Tibial artery (tissue), 4 donors: ENCODE results near the gene SARDH.

Source experiments
- DNase-seq, 2 donors: peaks; one replicate each; pipeline ENCODE4 v3.0.0-alpha.2; 2019
- H3K27ac ChIP-seq, 2 donors: fragments of 200-600 bp; sonication (generic) in 1 of 2; 1 replicate in 1 of 2; 2 replicates in 1 of 2; pipeline ENCODE4 v1.5.1; 2018 to 2019; ENCODE audit warnings: mild to moderate bottlenecking in 1 of 2
- H3K27me3 ChIP-seq, 2 donors: fragments of 200-600 bp; sonication (generic) in 1 of 2; one replicate each; pipeline versions ENCODE4 v1.5.1 to v1.6.0; 2016 to 2019
- H3K36me3 ChIP-seq, 3 donors: fragments of 200-600 bp; sonication (generic) in 2 of 3; one replicate each; pipeline ENCODE4 v1.5.1; 2016 to 2019; ENCODE audit warnings: mild to moderate bottlenecking in 2 of 3
- H3K4me1 ChIP-seq, 4 donors: fragments of 200-600 bp; sonication (generic) in 2 of 4; 1 replicate in 3 of 4; 2 replicates in 1 of 4; pipeline ENCODE4 v1.5.1; 2016 to 2019
- H3K4me3 ChIP-seq, 2 donors: fragments of 200-600 bp; sonication (generic) in 1 of 2; 1 replicate in 1 of 2; 2 replicates in 1 of 2; pipeline ENCODE4 v1.5.1; 2018 to 2019; ENCODE audit warnings: mild to moderate bottlenecking in 2 of 2
- H3K9me3 ChIP-seq, 3 donors: fragments of 200-600 bp; sonication (generic) in 1 of 3; one replicate each; pipeline ENCODE4 v1.5.1; 2016 to 2019
- intact Hi-C: fragments of 100-400 bp; cut with DNase I; formaldehyde crosslinking; loops from one replicate; pipeline ENCODE4 v1.15.0; 2023; ENCODE audit warnings: low total_unique reads
- TF ChIP-seq, protein P1 (sequence below), 2 experiments: fragments of 200-600 bp in 1 of 2; fragments of 450-650 bp in 1 of 2; IDR thresholded peaks; one replicate each; pipeline ENCODE4 v1.5.1; 2017 to 2019; ENCODE audit warnings: antibody characterized with exemption in 2 of 2, mild to moderate bottlenecking in 1 of 2, moderate library complexity in 1 of 2

The SARDH gene

DNA sequence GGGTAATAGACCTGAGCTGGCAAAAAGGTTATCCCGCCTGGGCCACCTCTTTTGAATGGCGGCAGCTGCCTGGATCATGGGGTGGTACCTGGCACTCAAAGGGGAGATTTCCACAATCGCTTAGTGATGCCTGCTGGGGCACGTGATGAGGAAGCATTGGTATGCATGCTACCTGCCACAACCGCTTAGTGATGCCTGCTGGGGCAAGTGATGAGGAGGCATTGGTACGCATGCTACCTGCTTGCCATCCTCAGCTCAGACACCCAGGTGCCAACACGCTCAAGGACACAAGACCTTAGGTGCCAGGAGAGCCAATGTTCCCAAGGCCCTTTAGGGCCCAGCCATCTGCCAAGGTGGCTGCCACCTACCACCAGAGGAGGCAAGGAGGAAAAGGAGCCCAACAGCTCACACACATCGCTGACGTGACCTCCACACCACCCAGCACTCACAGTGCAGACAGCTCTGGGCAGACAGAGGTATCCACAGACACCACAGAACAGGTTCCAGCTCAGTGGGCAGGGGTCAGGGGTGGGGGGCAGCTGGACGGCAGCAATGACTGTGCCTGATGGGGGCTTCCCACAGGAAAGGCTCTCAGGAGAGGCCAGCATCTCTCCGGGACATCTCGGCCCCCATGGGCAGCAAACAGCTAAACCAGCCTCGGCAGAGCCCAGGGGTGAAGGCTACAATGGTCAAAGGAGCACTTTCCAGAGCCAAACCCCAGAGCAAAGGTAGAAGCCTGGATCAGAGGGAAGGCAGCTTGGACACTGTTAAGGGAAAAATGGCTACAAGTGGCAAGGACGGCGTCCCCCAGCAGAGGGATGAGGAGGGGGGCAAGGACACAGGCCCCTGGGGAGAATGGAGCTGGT, 43.0 kb upstream of the SARDH start:
- intact Hi-C loops: no loop called here
- Histone ChIP-seq H3K9me3 (no peaks in the 10 kb centered on the region), H3K27ac (no peak overlapping the region), H3K36me3 (peaks cover 0 to 51% (median 27%) of the 10 kb centered on the region in 3 donors), H3K4me1 (peaks cover 0 to 8% (median 4%) of the 10 kb centered on the region in 4 donors), H3K4me3 (no peak overlapping the region), H3K27me3 (no peaks in the 10 kb centered on the region)
- no peak for DNase-seq
- TF ChIP-seq, protein P1, sequence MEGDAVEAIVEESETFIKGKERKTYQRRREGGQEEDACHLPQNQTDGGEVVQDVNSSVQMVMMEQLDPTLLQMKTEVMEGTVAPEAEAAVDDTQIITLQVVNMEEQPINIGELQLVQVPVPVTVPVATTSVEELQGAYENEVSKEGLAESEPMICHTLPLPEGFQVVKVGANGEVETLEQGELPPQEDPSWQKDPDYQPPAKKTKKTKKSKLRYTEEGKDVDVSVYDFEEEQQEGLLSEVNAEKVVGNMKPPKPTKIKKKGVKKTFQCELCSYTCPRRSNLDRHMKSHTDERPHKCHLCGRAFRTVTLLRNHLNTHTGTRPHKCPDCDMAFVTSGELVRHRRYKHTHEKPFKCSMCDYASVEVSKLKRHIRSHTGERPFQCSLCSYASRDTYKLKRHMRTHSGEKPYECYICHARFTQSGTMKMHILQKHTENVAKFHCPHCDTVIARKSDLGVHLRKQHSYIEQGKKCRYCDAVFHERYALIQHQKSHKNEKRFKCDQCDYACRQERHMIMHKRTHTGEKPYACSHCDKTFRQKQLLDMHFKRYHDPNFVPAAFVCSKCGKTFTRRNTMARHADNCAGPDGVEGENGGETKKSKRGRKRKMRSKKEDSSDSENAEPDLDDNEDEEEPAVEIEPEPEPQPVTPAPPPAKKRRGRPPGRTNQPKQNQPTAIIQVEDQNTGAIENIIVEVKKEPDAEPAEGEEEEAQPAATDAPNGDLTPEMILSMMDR (IDR thresholded peaks at IDR 0.05): no peak

DNA sequence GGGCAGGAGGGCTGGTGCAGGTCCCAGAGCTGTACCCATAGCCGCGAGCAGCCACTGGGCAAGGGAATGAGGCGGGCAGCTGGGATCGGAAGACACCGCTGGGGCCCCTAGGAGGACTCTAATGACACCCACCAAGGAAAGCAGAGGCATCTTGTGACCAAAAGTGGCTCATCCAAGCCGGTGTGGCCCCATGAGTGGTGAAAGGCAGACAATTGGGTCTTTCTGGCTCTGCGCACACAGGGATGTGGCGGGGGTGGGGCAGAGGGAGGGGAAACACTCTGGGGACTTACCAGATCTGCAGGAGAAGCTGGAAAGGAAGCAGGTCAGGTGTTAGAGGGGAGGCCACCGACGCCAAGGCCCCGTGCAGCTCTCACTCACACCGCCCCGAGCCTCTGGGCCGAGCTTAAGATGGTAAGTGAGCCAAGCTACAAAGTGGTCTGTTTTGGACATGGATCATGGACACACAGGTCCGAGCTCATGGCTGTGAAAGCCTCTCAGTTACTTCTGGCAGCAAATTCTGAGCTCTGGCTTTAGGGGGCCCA, 42.3 kb upstream of the SARDH start:
- no peak overlapping the region for H3K27ac ChIP-seq
- intact Hi-C loops: no loop called here
- H3K9me3 ChIP-seq: no peaks in the 10 kb centered on the region
- peaks cover 0 to 58% (median 33%) of the 10 kb centered on the region in 3 donors for H3K36me3 ChIP-seq
- H3K27me3 ChIP-seq: no peaks in the 10 kb centered on the region
- TF ChIP-seq, protein P1 (IDR thresholded peaks at IDR 0.05): no peak
- H3K4me1 ChIP-seq: peaks cover 0 to 8% (median 4%) of the 10 kb centered on the region in 4 donors
- DNase-seq: no peak
- H3K4me3 ChIP-seq: no peak overlapping the region

DNA sequence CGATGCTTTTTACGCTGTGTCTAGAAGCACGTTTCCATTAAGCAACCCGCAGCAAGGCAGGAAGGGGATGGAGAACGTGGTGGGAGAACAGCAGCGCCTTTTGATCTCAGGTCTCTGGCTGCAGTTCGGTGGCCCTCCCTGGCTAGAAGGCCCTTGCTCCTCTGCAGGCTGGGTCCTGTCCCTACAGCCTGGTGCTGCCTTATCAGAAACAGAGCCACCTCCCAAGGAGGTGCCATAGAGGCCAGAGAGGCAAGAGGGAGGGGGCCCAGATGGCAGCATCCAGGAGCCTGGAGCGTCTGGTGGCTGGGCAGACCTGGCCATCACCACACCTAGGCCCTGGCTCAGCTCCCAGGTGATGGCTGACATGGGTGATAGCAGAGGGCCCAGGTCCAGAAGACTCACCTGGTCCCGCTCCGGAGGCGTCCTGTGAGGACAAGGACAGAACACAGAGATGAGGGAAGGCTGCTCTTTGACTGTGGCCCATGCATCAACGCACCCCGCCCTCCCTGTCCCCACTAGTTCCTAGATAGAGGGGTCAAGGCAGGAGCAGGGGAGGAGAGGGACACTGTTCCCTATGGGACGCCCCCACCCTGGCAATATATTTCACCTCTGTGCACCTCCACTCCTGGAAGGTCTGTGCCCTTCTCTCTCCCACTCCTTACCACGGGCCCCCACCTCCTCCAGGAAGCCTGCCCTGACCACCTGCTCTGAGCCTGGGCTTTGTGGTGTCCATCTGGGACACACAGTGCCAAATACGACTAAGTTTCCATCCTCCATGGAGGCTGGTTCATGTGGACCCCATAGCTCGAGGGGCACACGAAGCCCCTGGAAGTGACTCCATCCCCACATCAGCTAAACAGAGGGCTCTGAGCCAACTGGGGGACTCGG, 41.6 kb upstream of the SARDH start:
- no peak for DNase-seq
- Histone ChIP-seq H3K9me3 (peaks cover 0 to under 1% (median 0%) of the 10 kb centered on the region in 3 donors), H3K27ac (no peak overlapping the region), H3K4me1 (peaks cover 0 to 8% (median 4%) of the 10 kb centered on the region in 4 donors), H3K4me3 (no peak overlapping the region), H3K27me3 (no peaks in the 10 kb centered on the region), H3K36me3 (peaks cover 1 to 65% (median 40%) of the 10 kb centered on the region in 3 donors)
- TF ChIP-seq, protein P1 (IDR thresholded peaks at IDR 0.05): no peak
- intact Hi-C loops: no loop called here

GRCh38 chr9:133779081-133779480, 40.9 kb upstream of the SARDH start:
- TF ChIP-seq, protein P1 (IDR thresholded peaks at IDR 0.05): no peak
- Histone ChIP-seq H3K9me3 (peaks cover 0 to 8% (median 2%) of the 10 kb centered on the region in 3 donors), H3K4me1 (peaks cover 0 to 8% (median 4%) of the 10 kb centered on the region in 4 donors), H3K27me3 (no peaks in the 10 kb centered on the region), H3K27ac (no peak overlapping the region), H3K36me3 (peaks cover 8 to 68% (median 47%) of the 10 kb centered on the region in 3 donors), H3K4me3 (no peak overlapping the region)
- no peak for DNase-seq
- intact Hi-C loops: no loop called here

GRCh38 chr9:133778336-133779013, 40.3 kb upstream of the SARDH start:
- no peak overlapping the region for H3K4me3 ChIP-seq
- TF ChIP-seq, protein P1 (IDR thresholded peaks at IDR 0.05): no peak
- no peaks in the 10 kb centered on the region for H3K27me3 ChIP-seq
- DNase-seq: no peak
- intact Hi-C loops: no loop called here
- H3K27ac ChIP-seq: no peak overlapping the region
- H3K9me3 ChIP-seq: peaks cover 0 to 13% (median 4%) of the 10 kb centered on the region in 3 donors
- H3K36me3 ChIP-seq: peaks cover 9 to 71% (median 53%) of the 10 kb centered on the region in 3 donors
- peaks cover 0 to 8% (median 4%) of the 10 kb centered on the region in 4 donors for H3K4me1 ChIP-seq
